SIG-M5 (cell line): ENCODE results near the gene ANAPC13.

Experiments used
- DNase-seq: peaks from one replicate; lab custom pipeline; 2025; lab: John Stamatoyannopoulos, UW

ANAPC13 gene

DNA sequence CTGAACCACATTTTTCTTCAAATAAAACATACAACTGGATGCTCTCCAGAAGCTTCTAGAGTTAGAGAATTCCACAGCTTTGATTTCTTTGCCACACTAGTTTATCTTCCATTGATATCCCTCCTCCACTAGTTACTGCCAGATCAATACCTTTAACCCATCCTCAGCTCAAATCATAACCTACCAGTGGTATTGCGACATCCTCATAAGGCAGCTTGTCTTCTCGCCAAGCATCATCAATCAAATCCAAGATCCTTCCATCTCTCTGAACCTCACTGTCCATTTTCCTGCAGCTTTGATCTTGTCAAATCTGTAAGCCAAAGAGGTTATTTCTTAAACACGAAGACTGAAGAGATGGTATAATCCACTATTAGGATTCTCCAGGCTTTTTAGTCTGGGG, 3.2 kb downstream of the ANAPC13 start:
- no peak for DNase-seq

DNA sequence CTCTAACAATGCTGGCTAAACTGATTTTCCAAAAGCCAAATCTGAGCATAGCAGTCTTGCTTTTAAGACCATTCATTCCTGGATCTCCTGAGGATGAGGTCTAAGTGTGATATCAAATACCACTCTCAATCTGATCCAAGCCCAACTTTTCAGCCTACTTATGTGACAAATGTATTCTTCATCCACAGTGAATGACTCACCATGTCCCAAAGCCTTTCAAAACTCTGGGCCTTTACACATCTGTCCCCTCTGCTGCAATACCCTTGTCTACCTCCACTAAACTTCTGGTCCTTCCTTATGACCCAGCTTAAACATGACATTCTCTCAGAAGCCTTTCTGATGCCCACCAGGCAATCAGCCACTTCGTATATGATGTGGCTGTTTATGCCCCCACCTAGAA, 4.6 kb downstream of the ANAPC13 start:
- DNase-seq = no peak

DNA sequence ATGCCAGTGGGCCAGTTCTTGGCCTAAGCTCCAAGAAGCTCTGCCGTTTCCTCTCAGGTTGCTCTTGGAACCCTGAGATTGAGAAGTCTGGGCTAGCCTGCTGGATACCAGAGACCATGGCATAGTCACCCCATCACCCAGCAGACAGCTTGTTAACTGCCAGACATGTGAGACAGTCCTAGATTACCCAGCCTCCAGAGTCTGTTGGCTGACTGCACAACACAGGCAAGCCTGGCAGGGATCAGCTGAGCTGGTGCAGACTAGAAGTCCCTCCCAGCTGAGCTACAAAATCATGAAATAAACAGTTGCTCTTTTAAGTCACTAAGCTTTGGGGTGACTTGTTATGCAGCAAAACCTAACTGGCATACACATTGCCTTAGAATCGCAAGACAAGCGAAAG, 5.2 kb downstream of the ANAPC13 start:
- no peak for DNase-seq

DNA sequence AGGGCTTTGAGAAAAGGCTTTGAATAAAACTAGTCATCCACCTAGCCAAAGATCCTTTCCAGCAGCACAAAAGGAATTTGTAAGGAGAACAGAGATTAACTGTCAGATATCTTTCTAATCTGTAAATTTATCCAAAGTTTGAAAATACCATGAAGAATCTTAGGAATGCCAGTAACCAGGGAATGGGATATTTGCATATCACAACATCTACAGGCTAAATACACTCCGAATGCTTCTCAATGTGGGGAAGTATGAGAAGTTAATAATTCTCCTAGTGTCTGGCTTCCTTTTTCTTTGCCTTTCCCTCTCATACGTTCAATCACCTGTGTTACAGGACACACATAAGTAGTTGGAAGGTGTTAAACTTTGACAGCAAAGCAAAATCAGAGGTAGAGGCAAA, 7.8 kb downstream of the ANAPC13 start:
- no peak for DNase-seq

DNA sequence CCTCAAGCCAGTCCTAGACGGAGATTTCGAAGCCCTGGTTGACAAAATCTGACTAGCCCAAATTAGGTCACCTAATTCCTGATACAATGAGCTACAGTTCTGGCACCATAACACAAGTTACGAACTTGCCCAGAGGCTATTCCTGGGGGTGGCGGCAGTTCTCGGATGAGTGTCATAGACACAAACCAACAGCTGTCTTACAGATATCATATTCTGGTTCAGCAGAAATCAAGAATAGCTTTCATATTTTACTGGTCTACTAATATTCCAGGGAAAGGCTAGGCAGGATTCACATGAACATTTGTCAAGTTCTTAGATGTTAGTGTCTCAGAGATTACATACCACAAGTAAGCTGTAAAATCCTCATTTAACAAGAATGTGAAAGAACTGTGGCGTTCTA, 8.8 kb downstream of the ANAPC13 start:
- no peak for DNase-seq

DNA sequence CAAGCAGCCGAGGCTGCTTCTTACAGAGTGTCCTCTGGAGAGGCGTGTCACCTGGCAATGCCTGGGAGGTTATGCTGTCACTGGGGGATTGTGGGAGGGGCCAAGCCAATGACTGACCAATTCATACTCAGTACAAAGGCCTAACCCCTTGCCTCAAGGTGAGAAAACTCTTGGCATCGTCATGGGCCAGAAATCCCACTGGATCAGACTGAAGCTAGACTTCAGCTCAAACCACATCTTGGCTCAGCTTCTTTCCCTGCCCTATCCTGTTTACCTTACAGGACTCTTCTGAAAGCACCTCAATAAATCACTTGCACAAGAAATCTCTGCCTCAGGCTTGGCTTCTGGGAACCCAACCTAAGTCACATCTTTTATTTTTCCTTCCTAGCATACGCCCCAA, 9.5 kb downstream of the ANAPC13 start:
- no peak for DNase-seq

DNA sequence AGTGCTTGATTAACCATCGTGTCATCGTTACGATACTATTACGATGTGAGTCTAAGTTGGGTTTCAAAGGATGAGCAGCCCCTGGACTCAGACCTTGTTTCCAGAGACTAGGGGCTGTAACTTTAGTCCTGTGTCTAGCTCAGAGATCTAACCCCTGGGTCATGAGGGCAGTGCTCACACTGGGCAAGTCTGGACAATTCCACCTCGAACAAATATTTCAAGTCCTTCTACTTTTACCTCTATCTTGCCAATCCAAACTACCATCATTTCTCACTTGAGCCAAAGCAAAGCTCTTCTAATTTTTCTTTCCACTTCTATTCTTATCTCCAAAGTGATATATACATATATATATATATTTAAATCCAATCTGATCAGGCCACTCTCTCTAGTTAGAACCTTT, 10.8 kb downstream of the ANAPC13 start:
- no peak for DNase-seq

DNA sequence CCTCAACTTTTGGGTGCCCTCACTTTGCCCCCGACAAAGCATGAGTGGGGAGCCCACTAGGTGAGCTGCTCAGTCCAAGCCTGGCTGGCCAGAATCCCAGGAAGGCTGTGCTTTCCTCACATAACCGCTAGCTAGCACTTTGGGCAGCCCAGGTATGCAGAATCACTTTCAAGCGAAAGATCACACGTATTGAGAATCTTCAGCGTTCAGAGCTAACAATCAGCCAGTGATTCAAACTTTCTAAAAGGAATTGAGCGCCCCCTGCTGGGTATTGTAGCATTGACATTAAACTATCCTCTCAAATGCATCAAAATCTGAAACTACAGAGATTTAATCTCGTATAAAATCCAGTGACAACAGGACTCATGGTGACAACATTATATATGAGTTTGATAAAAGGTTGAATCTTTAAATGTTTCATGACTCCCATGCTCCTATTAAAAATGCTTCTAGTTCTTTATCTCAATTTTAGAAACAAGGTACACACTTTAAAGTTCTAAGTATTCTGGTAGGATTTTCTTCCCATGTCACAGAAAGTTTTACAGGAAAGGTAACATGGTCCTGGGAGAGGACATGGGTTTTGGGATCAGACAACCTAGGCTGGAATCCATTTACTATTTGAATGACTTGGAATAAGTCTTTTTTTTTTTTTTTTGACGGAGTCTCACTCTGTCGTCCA, 11.8 kb downstream of the ANAPC13 start:
- DNase-seq = no peak

DNA sequence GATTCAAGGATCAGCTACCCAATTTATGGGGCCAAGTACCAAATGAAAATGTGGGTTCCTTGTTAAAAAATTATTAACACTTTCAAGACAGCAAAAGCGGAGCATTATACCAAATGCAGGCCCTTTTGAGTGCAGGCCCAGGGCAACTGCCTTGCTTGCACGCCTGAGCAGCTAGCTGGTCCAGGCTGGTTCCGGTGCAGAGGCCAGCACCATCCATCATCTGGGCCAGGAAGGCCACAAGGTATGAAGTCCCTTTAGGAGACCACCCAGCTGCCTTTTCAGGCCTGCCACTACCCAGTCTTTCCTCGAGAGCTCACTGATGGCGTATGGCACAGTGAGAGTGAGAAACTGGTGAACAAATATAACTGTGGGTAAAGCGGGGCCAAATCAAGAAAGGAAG, 13.0 kb downstream of the ANAPC13 start:
- no peak for DNase-seq

DNA sequence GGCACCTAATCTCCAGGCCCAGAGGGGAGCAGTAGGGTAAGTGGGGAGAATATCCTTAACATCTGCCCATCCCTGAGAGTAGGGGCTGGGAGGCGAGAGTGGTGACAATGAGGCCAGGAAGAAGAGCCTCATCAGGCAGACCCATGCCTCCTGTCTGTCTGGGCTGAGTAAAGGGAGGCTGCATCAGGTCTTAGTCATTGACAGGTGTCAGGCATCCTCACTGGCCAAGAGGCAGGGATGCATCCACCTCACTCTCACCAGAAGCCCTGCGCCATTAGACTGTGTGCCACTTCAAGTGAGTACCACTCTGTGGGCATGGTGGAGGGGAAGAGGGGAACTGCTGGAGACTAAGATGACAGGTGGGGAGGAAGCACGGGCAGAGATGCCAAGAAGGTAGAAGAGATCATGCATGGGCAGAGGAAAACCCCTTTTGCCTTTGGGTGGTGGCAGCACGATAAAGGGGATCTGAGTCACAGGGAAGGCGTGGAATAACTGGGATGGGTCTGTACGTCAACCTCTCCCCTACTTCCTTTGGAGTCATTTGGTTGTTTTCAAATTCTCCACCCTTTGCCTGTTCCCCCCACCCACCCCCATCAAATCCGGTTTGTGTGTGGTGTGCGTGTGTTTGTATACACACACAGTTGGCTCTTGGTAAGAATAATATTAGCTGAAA, 14.1 kb downstream of the ANAPC13 start:
- no peak for DNase-seq

DNA sequence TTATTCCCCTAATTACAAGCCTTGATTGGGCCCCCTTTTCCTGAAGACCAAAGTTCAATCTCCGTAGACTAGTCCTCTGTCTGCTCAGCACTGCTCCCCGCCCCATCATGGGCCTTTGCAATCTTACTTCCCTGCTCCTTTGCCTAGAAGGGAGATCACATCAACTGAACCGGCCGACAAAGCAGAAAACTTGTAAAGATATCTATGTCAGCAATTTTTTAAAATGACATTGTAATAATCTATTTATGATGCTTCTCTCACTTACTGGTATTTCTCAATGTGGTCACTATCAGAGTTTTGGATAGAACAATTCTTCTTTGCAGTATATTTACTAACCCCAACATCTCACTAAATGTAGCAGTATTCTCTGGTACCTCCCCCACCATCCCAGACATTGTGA, 17.3 kb downstream of the ANAPC13 start:
- no peak for DNase-seq

DNA sequence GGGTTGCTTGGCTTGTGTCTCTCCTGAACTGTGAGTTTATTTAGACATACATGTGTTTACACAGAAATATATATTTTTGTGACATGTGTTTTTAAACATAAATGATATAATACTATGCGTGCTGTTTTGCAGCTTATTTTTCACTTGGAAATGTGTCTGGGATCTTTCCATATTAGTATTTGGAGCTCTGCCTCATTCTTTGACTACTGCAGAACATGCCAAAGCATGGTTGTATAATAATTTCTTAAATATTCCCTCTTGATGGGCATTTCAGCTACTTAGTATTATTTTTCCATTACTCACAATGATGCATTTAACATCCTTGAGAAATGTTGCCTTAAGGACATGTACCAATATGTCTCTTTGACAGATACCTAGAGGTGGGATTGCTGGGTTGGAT, 19.5 kb downstream of the ANAPC13 start:
- no peak for DNase-seq

DNA sequence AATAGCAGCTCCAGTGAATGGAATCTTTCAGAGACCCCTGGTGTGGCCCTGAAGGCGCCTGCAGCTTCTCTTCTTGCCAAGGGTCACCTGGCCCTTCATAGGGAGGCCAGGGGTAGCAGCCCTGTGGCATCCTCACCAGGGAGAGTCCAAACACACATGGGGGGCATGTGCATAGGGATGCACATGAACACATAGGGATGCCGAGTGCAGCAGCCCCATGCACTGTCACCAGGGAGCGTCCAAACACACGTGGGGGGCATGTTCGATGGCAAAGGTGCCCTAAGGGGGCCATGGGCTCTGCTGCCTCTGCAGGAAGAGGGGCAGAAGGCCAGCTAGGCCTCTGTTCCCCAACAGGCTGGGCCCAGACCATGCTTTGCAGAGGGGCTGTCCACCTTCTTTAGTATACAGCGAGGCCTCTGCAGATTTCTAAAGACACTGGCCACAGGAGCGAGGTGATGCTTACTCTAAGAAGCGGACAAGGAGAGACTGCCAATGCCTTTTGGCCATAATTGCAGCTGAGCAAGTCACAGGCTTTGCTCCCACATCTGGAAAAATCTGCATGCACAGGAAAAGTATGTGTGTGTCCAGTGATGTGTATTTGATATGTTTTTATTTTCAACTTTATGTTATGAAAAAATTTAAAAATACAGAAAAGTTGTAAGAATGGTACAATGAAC, 21.0 kb downstream of the ANAPC13 start:
- DNase-seq = no peak

DNA sequence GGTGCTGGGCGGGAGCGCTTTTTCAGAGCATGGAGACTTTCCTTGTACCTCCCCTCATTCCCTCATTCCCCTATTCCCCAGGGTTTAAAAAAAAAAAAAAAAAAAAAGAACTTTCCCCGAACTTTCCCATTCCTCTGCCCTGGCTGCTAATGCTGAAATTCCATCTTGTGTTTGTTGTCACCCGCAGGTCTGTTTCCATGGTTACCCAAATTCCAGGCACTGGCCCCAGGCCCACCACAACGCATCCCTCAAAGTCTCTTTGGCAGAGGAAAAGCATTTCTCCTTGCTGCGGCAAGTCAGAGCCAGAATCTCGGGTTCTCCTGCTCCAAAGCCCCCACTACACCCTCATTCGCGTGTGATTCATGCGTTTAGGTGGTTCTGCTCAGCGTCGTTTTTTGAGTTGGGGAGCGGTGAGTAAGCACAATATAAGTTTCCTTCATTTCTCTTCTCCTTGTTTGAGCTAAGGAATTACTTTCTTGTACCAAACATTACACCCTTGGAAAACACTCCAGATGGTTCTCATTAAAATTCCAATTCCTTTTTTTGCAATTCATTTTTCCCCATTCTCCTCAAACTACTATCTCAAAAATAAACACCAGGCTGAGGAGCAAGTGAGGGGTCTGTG, 21.6 kb downstream of the ANAPC13 start:
- no peak for DNase-seq

DNA sequence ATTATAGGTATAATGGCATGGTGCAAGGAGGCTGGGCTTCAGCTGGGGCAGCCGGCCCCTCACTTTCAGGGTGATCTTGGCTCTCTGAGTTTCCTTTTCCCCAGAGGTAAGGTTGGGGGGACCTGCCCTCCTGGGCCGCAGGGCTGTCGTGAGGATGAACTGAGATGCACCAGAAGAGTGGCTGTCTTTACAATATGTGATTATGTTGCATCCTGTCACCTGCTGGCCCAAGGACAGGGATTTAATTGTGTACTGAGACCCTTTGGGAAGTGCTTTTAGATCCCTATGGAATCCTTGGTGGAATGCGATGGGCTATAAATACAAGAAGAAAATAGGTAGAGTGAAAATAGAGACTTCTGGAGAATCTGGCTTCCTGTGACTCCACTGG, 22.1 kb downstream of the ANAPC13 start:
- DNase-seq = no peak

DNA sequence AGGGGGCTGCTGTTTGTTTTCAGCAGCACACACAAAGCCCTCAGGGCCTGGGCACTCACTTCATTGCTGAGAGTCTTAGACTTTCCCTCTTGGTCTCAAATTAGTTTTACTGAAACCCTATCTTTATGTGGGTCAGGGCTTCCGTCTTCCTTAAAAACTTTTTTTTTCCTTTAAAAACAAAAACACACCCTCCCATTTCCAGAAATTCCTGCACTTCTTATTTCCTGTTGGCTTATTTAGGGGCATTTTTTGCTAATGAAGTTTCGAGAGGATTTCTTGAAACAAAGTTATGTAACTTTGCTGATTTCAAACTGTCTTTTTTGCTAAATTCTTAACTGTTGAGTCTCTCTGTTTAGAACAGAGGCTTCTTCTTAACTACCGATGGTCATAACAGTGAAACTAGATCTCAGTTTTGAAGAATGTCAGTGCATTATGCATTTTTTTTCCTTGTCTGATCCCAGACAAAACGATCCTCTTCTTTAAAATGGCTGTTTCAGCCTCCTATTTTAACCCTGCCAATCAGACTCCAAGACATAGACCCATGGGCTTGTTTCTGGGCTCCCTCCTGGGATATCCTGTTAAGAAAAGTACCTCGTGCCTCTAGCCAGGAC, 23.3 kb downstream of the ANAPC13 start:
- no peak for DNase-seq

DNA sequence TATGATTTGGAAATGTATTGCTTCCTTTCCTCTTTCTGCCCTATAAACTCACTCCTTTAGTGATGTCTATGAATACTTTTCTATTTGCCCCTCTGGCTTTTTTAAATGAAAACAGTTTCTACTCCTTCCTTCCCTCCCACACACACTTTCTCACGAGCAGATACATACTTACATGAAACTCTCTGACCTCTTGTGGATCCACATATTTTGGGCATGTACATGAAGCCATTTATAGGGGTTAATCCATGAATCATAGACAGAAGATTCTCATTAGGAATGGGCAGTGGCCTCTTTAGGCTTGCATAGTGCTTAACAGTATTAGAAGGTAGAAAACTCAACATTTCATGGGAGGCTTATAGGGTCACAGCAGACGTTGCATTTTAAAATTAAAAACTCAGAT, 24.8 kb downstream of the ANAPC13 start:
- no peak for DNase-seq

DNA sequence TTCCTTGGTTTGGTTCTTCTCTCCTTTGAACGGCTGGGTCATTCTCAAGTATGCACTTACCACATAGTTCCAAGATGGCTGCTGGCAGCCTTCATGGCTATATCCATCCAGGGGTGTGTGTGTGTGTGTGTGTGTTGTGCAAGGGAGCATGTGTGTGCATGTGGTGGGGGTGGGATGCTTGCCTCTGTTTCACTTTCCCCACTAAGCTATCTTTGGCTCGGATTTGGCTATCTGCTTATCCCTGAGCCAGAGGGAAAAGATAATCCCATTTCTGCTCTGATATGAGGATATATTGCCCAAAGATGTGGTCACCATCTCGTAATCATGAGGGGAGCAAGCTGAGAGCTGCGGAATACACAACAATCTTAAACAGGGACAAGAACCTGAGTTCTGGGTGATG, 26.2 kb downstream of the ANAPC13 start:
- DNase-seq = no peak

DNA sequence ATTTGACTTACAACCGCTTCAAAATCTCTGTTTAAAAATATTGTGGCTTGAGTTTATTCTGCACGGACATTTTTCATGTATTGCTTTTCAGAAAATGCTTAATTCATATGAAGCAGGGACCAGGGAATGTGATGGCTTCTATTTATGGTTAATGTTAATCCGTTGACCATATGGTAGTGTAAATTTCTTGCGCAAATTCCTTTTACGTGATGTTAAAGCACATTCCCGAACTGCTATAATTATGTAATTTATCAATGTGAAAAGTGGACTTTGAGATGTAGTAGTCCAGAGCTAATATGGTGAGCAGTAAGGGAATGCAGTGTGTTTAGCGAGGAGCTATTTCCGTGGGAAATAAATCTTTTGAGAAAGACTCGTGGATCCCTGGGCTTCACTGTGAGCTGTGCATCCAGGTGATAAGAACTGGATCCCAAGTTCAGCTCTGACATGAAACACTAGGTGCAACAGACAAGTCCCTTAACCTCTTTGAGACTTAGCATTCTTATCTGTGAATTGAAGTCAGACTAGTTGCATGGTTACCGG, 27.3 kb downstream of the ANAPC13 start:
- no peak for DNase-seq

DNA sequence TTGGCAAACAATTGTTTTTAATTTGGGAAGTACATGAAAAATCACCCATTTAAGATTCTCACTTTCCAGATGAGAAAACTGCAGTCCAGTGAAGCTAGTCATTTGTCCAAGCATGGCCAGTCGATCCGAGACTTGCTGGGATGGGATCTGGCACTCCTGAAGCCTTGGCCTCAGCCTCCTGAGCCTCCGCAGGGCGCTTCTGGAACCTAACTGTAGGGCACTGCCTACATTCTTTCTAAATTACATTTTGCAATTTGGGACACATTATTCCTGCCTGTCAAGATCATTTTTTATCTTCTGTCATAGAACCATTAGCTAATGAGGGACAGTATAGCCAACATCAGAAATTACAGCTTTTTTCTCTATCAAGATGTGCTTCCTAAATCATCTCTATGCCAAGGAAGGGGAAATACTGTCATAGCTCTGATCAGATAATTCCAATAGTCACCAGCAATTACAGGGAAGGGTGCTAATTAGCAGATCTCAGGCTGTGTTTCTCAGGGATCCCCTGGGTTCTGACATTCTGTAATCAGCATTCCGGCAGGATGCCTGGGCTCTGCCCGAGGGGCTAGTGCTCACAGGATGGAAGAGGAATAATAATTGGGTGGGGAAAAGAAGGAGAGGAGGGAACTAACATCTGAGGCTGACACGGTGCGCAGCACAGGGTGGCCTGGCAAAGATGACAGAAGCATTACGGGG, 28.3 kb downstream of the ANAPC13 start:
- no peak for DNase-seq

DNA sequence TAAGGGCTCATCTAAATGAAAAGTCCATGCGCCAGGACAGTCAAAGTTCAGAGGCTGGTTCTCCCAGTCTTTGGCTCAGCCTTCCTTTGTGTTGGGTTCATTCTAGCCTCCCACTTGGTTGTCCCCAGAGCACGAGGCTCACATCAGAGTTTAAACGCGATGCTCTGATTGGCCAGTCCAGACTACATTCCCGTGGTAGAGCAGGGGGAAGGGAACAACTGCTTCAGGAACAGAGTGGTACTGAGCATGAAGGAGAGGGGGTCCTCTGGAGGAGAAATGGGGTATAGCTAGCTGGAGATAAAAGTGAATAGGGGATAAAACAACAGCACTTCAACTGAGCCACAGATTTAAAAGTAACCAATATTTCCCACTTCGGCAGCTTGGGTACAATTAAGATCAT, 32.2 kb downstream of the ANAPC13 start:
- DNase-seq = no peak

DNA sequence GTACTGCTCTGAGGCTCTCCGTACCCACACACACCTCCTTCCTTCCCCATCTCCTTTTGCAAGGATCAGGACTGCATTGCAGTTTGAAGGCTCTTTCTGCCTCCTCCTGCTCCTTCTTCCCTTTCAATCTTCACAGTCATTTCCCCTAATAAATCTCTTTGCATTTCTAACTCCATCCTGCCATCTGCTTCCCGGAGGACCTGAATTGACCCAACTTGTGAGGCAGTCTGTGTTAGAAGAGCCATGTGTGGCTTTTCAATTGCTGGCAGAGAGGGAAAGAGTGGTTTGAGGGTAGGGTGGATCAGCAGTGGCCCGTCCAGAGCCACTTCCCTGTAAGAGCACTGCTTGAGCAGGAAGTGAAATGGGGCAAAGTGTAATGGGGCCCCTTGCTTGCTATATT, 35.8 kb downstream of the ANAPC13 start:
- no peak for DNase-seq
